ENCODE results near the gene VASN.
"Not testable (repeated sequence)": the region's sequence is repeated elsewhere in the genome, so short reads cannot be mapped to it uniquely, and the experiment has no call there.

The VASN gene

GRCh38 chr16:4384509-4384942 lies 12.9 kb downstream of the VASN start:
- no peak for DNase-seq (ENCODE audit: low read depth in 2 of 2)

- no peak for DNase-seq (ENCODE audit: low read depth in 2 of 2)
Observed at GRCh38 chr16:4385066-4385788, 13.6 kb downstream of the VASN start.

GRCh38 chr16:4385789-4386450 lies 14.3 kb downstream of the VASN start:
- no peak for DNase-seq (ENCODE audit: low read depth in 2 of 2)

GRCh38 chr16:4386451-4386805 lies 14.8 kb downstream of the VASN start:
- DNase-seq (ENCODE audit: low read depth in 2 of 2) = no peak

- DNase-seq (ENCODE audit: low read depth in 2 of 2) = no peak
Observed at GRCh38 chr16:4386951-4387565, 15.4 kb downstream of the VASN start.

GRCh38 chr16:4387781-4388180 lies 16.1 kb downstream of the VASN start:
- DNase-seq (ENCODE audit: low read depth in 2 of 2) = no peak

- DNase-seq (ENCODE audit: low read depth in 2 of 2) = no peak
Observed at GRCh38 chr16:4388271-4389021, 16.8 kb downstream of the VASN start.

- no peak for DNase-seq (ENCODE audit: low read depth in 2 of 2)
Observed at GRCh38 chr16:4389051-4389955, 17.7 kb downstream of the VASN start.

- no peak for DNase-seq (ENCODE audit: low read depth in 2 of 2)
Observed at GRCh38 chr16:4390266-4391260, 18.9 kb downstream of the VASN start.

- no peak for DNase-seq (ENCODE audit: low read depth in 2 of 2)
Observed at GRCh38 chr16:4391631-4392381, 20.2 kb downstream of the VASN start.

GRCh38 chr16:4392382-4393239 lies 21.0 kb downstream of the VASN start:
- DNase-seq (ENCODE audit: low read depth in 2 of 2) = no peak

- DNase-seq (ENCODE audit: low read depth in 2 of 2) = no peak
Observed at GRCh38 chr16:4393240-4393600, 21.6 kb downstream of the VASN start.

- DNase-seq (ENCODE audit: low read depth in 2 of 2) = not testable (repeated sequence)
Observed at GRCh38 chr16:4393850-4394249, 22.2 kb downstream of the VASN start.

GRCh38 chr16:4395055-4395726 lies 23.5 kb downstream of the VASN start:
- DNase-seq (ENCODE audit: low read depth in 2 of 2) = no peak

- DNase-seq (ENCODE audit: low read depth in 2 of 2) = no peak
Observed at GRCh38 chr16:4399001-4399730, 27.5 kb downstream of the VASN start.

GRCh38 chr16:4401094-4401501 lies 29.4 kb downstream of the VASN start:
- no peak for DNase-seq (ENCODE audit: low read depth in 2 of 2)

- DNase-seq (ENCODE audit: low read depth in 2 of 2) = no peak
Observed at GRCh38 chr16:4401510-4401909, 29.9 kb downstream of the VASN start.
